ENCODE results near the gene SRPX2.

DNA sequence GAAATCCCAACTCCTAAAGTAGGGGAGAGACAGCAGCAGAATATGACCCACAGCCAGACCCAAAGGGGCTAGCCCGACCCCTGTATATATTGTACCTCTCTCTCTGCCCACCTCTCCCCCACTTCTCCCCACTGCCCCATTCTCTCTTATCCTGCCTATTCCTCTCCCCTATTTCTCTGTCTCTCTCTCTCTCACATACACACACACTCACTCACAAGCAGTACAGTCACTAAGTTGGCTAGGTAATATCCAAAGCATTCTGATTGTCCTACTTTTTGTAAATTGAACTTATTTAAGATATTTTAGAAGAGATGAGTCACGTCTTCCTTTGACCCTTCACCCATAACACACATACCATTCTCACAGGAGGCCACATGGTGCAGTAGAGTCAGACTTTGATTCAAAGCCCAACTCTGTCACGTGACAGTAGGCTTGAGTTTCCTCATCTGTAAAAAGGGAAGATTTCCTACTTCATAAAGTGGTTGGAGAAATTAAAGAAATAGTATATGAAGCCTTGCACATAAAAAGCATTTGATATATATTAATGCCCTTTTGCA lies 29.5 kb downstream of the SRPX2 start:
- TF ChIP-seq, protein P1, sequence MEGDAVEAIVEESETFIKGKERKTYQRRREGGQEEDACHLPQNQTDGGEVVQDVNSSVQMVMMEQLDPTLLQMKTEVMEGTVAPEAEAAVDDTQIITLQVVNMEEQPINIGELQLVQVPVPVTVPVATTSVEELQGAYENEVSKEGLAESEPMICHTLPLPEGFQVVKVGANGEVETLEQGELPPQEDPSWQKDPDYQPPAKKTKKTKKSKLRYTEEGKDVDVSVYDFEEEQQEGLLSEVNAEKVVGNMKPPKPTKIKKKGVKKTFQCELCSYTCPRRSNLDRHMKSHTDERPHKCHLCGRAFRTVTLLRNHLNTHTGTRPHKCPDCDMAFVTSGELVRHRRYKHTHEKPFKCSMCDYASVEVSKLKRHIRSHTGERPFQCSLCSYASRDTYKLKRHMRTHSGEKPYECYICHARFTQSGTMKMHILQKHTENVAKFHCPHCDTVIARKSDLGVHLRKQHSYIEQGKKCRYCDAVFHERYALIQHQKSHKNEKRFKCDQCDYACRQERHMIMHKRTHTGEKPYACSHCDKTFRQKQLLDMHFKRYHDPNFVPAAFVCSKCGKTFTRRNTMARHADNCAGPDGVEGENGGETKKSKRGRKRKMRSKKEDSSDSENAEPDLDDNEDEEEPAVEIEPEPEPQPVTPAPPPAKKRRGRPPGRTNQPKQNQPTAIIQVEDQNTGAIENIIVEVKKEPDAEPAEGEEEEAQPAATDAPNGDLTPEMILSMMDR (IDR thresholded peaks at IDR 0.05; ENCODE audit: insufficient read depth, low read depth, low read length), result no peak
- no peak for TF ChIP-seq EZH2 (IDR thresholded peaks at IDR 0.05; ENCODE audit: insufficient read depth, low read length)
